ENCODE results near the gene MREG. TPM values are rescaled to one million over a fixed set of nuclear protein-coding genes. Genes with fewer than 3 reads are reported as not detected.

MREG gene
- polyA plus RNA-seq, 3 donors, result 0.14 to 0.47 TPM; not detected in 1

- no peaks in the 10 kb centered on the region for H3K36me3 ChIP-seq (replicated peaks in 1 of 2; ENCODE audit: control insufficient read depth in 1 of 2, insufficient read depth in 2 of 2, low read length in 2 of 2)
- H3K9me3 ChIP-seq (replicated peaks in 1 of 2; ENCODE audit: control insufficient read depth in 1 of 2, insufficient read depth in 1 of 2, low read length in 2 of 2), result no peaks in the 10 kb centered on the region
- 100% methylated on average over 4 of the region's 8 CpGs for WGBS (ENCODE audit: insufficient coverage)
- H3K27ac Mint-ChIP-seq, result no peak overlapping the region
- no peaks in the 10 kb centered on the region for H3K79me2 ChIP-seq (ENCODE audit: insufficient read depth, low read length)
- peaks cover 9 to 15% of the 10 kb centered on the region in 2 donors for H3K27me3 ChIP-seq (ENCODE audit: control insufficient read depth in 2 of 2, insufficient read depth in 2 of 2, low read length in 2 of 2)
- peaks cover 7 to 12% of the 10 kb centered on the region in 2 donors for H3K4me1 ChIP-seq (ENCODE audit: control insufficient read depth in 1 of 2, insufficient read depth in 2 of 2, low read length in 2 of 2)
- peaks cover 0 to 4% (median 0%) of the 10 kb centered on the region in 7 donors for H3K9me3 Mint-ChIP-seq
- no peak overlapping the region for H3K27ac ChIP-seq (ENCODE audit: low read depth in 1 of 2, low read length in 2 of 2)
- no peak overlapping the region for H3K4me3 ChIP-seq (replicated peaks in 1 of 3; ENCODE audit: low read depth in 2 of 3, low read length in 3 of 3)
- H3K4me1 Mint-ChIP-seq, result peaks cover 17% of the 10 kb centered on the region
- no peak overlapping the region for H2AFZ ChIP-seq (ENCODE audit: insufficient read depth, low read depth, low read length, poor library complexity, severe bottlenecking)
- peaks cover 5 to 18% of the 10 kb centered on the region in 2 donors for H3K36me3 Mint-ChIP-seq
- intact Hi-C loops (cut with micrococcal nuclease), result no loop called here
- peaks cover 9 to 14% (median 14%) of the 10 kb centered on the region in 3 donors for H3K27me3 Mint-ChIP-seq (ENCODE audit: low read depth in 3 of 3)
- peak overlapping the region in 1 of 2 donors; percentile 18 for H3K4me3 Mint-ChIP-seq
- DNase-seq, result no peak
- TF ChIP-seq CTCF (IDR thresholded peaks at IDR 0.05), result no peak
- no peak overlapping the region for H3K9ac ChIP-seq (ENCODE audit: insufficient read depth, low read length, poor library complexity, severe bottlenecking)
- H4K20me1 ChIP-seq (ENCODE audit: insufficient read depth, low read length), result no peaks in the 10 kb centered on the region
- H3K4me2 ChIP-seq (replicated peaks; ENCODE audit: extremely low read depth, low read length, poor library complexity, severe bottlenecking), result peak overlapping the region; percentile 85
Observed at GRCh38 chr2:216014006-216014405, 655 bp upstream of the MREG start.

- H3K9me3 Mint-ChIP-seq, result peaks cover 0 to 2% (median 0%) of the 10 kb centered on the region in 7 donors
- H4K20me1 ChIP-seq (ENCODE audit: insufficient read depth, low read length), result no peaks in the 10 kb centered on the region
- H3K9me3 ChIP-seq (replicated peaks in 1 of 2; ENCODE audit: control insufficient read depth in 1 of 2, insufficient read depth in 1 of 2, low read length in 2 of 2), result no peaks in the 10 kb centered on the region
- peaks cover 9 to 14% (median 14%) of the 10 kb centered on the region in 3 donors for H3K27me3 Mint-ChIP-seq (ENCODE audit: low read depth in 3 of 3)
- peak overlapping the region; percentile 85 for H3K4me2 ChIP-seq (replicated peaks; ENCODE audit: extremely low read depth, low read length, poor library complexity, severe bottlenecking)
- H3K4me3 Mint-ChIP-seq, result peak overlapping the region; percentile 79 to 91
- 0% methylated on average over 5 of the region's 6 CpGs for WGBS (ENCODE audit: insufficient coverage)
- peak overlapping the region; percentile 57 for H3K9ac ChIP-seq (ENCODE audit: insufficient read depth, low read length, poor library complexity, severe bottlenecking)
- H3K27ac Mint-ChIP-seq, result peak overlapping the region in 1 of 7 donors; percentile 76
- DNase-seq, result no peak
- no peaks in the 10 kb centered on the region for H3K79me2 ChIP-seq (ENCODE audit: insufficient read depth, low read length)
- H3K4me1 Mint-ChIP-seq, result peaks cover 17% of the 10 kb centered on the region
- intact Hi-C loops (cut with micrococcal nuclease), result no loop called here
- peaks cover 5 to 16% of the 10 kb centered on the region in 2 donors for H3K36me3 Mint-ChIP-seq
- H3K27me3 ChIP-seq (ENCODE audit: control insufficient read depth in 2 of 2, insufficient read depth in 2 of 2, low read length in 2 of 2), result peaks cover 9 to 15% of the 10 kb centered on the region in 2 donors
- no peaks in the 10 kb centered on the region for H3K36me3 ChIP-seq (replicated peaks in 1 of 2; ENCODE audit: control insufficient read depth in 1 of 2, insufficient read depth in 2 of 2, low read length in 2 of 2)
- peaks cover 7 to 12% of the 10 kb centered on the region in 2 donors for H3K4me1 ChIP-seq (ENCODE audit: control insufficient read depth in 1 of 2, insufficient read depth in 2 of 2, low read length in 2 of 2)
- peak overlapping the region; percentile 24 to 74 (median 30) for H3K4me3 ChIP-seq (replicated peaks in 1 of 3; ENCODE audit: low read depth in 2 of 3, low read length in 3 of 3)
- no peak for TF ChIP-seq CTCF (IDR thresholded peaks at IDR 0.05)
- no peak overlapping the region for H3K27ac ChIP-seq (ENCODE audit: low read depth in 1 of 2, low read length in 2 of 2)
- peak overlapping the region; percentile 73 for H2AFZ ChIP-seq (ENCODE audit: insufficient read depth, low read depth, low read length, poor library complexity, severe bottlenecking)
Observed at GRCh38 chr2:216012830-216013079, 596 bp downstream of the MREG start.
